Measurements from ENCODE around the gene PSMD2. TPM values are rescaled to one million over a fixed set of nuclear protein-coding genes. Genes with fewer than 3 reads are reported as not detected.

PSMD2 gene
- total RNA-seq, 1 donor from 2014 or later, result 232 TPM

- Mint-ChIP-seq H3K9me3 (no peaks in the 10 kb centered on the region), H3K27ac (no peak overlapping the region), H3K4me1 (peaks cover 12% of the 10 kb centered on the region), H3K27me3 (ENCODE audit: low read depth) (no peaks in the 10 kb centered on the region), H3K4me3 (no peak overlapping the region), H3K36me3 (peaks cover 6% of the 10 kb centered on the region)
- DNase-seq (ENCODE audit: low spot score in 2 of 2, unreplicated experiment in 2 of 2), result no peak
- TF ChIP-seq CTCF (IDR thresholded peaks at IDR 0.05; ENCODE audit: unreplicated experiment), result no peak
Observed at GRCh38 chr3:184357248-184358123, 58.4 kb downstream of the PSMD2 start.

- Mint-ChIP-seq H3K36me3 (peaks cover 6% of the 10 kb centered on the region), H3K27ac (no peak overlapping the region), H3K9me3 (no peaks in the 10 kb centered on the region), H3K4me1 (peaks cover 12% of the 10 kb centered on the region), H3K4me3 (no peak overlapping the region), H3K27me3 (ENCODE audit: low read depth) (no peaks in the 10 kb centered on the region)
- no peak for TF ChIP-seq CTCF (IDR thresholded peaks at IDR 0.05; ENCODE audit: unreplicated experiment)
- no peak for DNase-seq (ENCODE audit: low spot score in 2 of 2, unreplicated experiment in 2 of 2)
Observed at GRCh38 chr3:184358124-184358767, 59.2 kb downstream of the PSMD2 start.

Other genes with a start within 250 kb of the PSMD2 start
- gene HTR3C, start 246.2 kb upstream of the PSMD2 start, total RNA-seq, result not detected in 3 replicates
- gene HTR3E, start 202.2 kb upstream of the PSMD2 start, total RNA-seq, result not detected in 3 replicates
- gene EIF2B5, start 163.9 kb upstream of the PSMD2 start, total RNA-seq, result 38.2 to 42.2 TPM (median 39.0 TPM) in 3 replicates
- gene DVL3, start 143.9 kb upstream of the PSMD2 start, total RNA-seq, result 158 to 162 TPM (median 159 TPM) in 3 replicates
- gene AP2M1, start 124.4 kb upstream of the PSMD2 start, total RNA-seq, result 247 to 261 TPM (median 254 TPM) in 3 replicates
- gene ABCF3, start 113.0 kb upstream of the PSMD2 start, total RNA-seq, result 65.7 to 67.9 TPM (median 67.8 TPM) in 3 replicates
- 0.36 to 1.1 TPM (median 0.78 TPM) in 3 replicates for gene VWA5B2, start 69.7 kb upstream of the PSMD2 start, total RNA-seq
- gene ALG3, start 50.3 kb upstream of the PSMD2 start, total RNA-seq, result 36.0 to 40.9 TPM (median 36.6 TPM) in 3 replicates
- 3.8 to 4.9 TPM (median 4.2 TPM) in 3 replicates for gene EEF1AKMT4, start 49.6 kb upstream of the PSMD2 start, total RNA-seq
- 0.16 TPM in 2 of 3 replicates, not detected in the other for gene CAMK2N2, start 37.7 kb upstream of the PSMD2 start, total RNA-seq
- gene ECE2, start 23.2 kb upstream of the PSMD2 start, total RNA-seq, result not detected in 3 replicates
- 364 to 377 TPM (median 376 TPM) in 3 replicates for gene EIF4G1, start 15.4 kb downstream of the PSMD2 start, total RNA-seq
- 14.3 to 17.4 TPM (median 15.1 TPM) in 3 replicates for gene FAM131A, start 38.4 kb downstream of the PSMD2 start, total RNA-seq
- gene CLCN2, start 62.4 kb downstream of the PSMD2 start, total RNA-seq, result 16.6 to 17.0 TPM (median 16.9 TPM) in 3 replicates
- gene POLR2H, start 62.5 kb downstream of the PSMD2 start, total RNA-seq, result 76.4 to 82.4 TPM (median 78.7 TPM) in 3 replicates
- 0.56 to 1.1 TPM (median 0.63 TPM) in 3 replicates for gene THPO, start 79.0 kb downstream of the PSMD2 start, total RNA-seq
- gene CHRD, start 80.8 kb downstream of the PSMD2 start, total RNA-seq, result 5.6 to 6.8 TPM (median 6.4 TPM) in 3 replicates

Measured in mesothelial cell of epicardium (in vitro differentiated cells).